ENCODE measurements around the gene UPF2. TPM values are rescaled to one million over a fixed set of nuclear protein-coding genes. Genes with fewer than 3 reads are reported as not detected.

UPF2 gene
- total and polyA plus RNA-seq, 2 of the 13 experiments (the other 11 are each of a cell fraction or from before 2014, with no cell fraction given), result 6.2 to 14.5 TPM

- TF ChIP-seq MTERF4 (CRISPR knock-in tag; IDR thresholded peaks at IDR 0.05), result no peak
- TF ChIP-seq ZNF777 (CRISPR knock-in tag; IDR thresholded peaks at IDR 0.05), result no peak
Observed at GRCh38 chr10:11887381-11888227, 155.0 kb downstream of the UPF2 start (continued).

DNA sequence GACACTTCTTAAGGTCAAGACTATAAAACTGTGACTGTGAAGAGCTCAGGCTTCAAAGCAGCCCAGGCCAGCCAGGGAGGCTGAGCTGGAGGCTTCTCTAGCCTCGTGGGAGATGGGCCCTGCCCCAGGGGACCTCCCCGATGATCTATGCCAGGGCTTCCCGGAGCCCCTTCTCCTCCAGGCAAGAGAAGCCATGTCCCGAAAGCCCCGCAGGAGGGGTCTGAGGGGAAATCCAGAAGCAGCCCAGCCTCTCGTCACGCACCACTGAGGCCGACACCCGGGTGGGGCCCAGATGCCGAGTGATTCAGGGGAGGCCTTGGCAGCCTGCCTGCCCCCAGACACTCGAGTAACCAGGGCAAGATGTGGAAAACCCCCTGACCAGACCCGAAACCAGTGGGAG lies 155.8 kb downstream of the UPF2 start:
- BruUV-seq (replicated peaks), result no TSS peak
- ATAC-seq (no peak; the same call in 2 of the 3 replicates), FAIRE-seq (no peak), DNase-seq (ENCODE audit: low spot score) (no peak)
- ChIA-PET CTCF (ENCODE audit: low intra/inter-chr PET ratio, low total read pairs) (no interaction called here), POLR2A (interaction anchor here (1.3 kb wide), 1 partner anchor 11 kb away, joined by 5 read pairs; no protein-coding TSS in a partner anchor)
- Histone ChIP-seq H3K9ac (ENCODE audit: insufficient read depth, low read depth, low read length) (no peak overlapping the region), H3K9me3 (ENCODE audit: low read length) (no peaks in the 10 kb centered on the region), H3K27ac (ENCODE audit: extremely low read length, insufficient read depth, low read length) (no peak overlapping the region), H2AFZ (ENCODE audit: low read length) (no peak overlapping the region), H3K27me3 (ENCODE audit: control insufficient read depth in 1 of 2, insufficient read depth in 2 of 2, low read length in 2 of 2) (0 out of 5 replicates have a peak, but pooled peaks cover 0 to 2% of the 10 kb centered on the region in 2 experiments), H3K4me3 (replicated peaks in 1 of 3; ENCODE audit: insufficient read depth in 1 of 3, low read depth in 2 of 3, low read length in 3 of 3) (no peak overlapping the region), H3K4me2 (ENCODE audit: low read depth, low read length) (no peak overlapping the region), H3K79me2 (ENCODE audit: insufficient read depth, low read length) (no peaks in the 10 kb centered on the region), H3K36me3 (replicated peaks in 1 of 2; ENCODE audit: control insufficient read depth in 1 of 2, insufficient read depth in 2 of 2, low read length in 2 of 2) (no peaks in the 10 kb centered on the region), H3K4me1 (ENCODE audit: insufficient read depth, low read length) (peaks cover 18% of the 10 kb centered on the region), H4K20me1 (ENCODE audit: insufficient read depth, low read length) (no peaks in the 10 kb centered on the region)
- intact Hi-C loops (cut with micrococcal nuclease; ENCODE audit: unreplicated experiment) (no loop called here), in situ Hi-C loops (cut with HindIII; ENCODE audit: extremely low pct_ligation_motif_present, low pct_unique_long_range_greater_than_20kb) (no loop called here)
- 72% methylated on average over 7 of the region's 12 CpGs for WGBS (ENCODE audit: low lambda C conversion rate)
- TF ChIP-seq, protein P1, sequence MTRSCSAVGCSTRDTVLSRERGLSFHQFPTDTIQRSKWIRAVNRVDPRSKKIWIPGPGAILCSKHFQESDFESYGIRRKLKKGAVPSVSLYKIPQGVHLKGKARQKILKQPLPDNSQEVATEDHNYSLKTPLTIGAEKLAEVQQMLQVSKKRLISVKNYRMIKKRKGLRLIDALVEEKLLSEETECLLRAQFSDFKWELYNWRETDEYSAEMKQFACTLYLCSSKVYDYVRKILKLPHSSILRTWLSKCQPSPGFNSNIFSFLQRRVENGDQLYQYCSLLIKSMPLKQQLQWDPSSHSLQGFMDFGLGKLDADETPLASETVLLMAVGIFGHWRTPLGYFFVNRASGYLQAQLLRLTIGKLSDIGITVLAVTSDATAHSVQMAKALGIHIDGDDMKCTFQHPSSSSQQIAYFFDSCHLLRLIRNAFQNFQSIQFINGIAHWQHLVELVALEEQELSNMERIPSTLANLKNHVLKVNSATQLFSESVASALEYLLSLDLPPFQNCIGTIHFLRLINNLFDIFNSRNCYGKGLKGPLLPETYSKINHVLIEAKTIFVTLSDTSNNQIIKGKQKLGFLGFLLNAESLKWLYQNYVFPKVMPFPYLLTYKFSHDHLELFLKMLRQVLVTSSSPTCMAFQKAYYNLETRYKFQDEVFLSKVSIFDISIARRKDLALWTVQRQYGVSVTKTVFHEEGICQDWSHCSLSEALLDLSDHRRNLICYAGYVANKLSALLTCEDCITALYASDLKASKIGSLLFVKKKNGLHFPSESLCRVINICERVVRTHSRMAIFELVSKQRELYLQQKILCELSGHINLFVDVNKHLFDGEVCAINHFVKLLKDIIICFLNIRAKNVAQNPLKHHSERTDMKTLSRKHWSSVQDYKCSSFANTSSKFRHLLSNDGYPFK (CRISPR knock-in tag; IDR thresholded peaks at IDR 0.05; ENCODE audit: borderline replicate concordance), result no peak
- no peak for TF ChIP-seq BRD4 (CRISPR knock-in tag; IDR thresholded peaks at IDR 0.05)
- no peak for TF ChIP-seq ZNF232 (CRISPR knock-in tag; IDR thresholded peaks at IDR 0.05; ENCODE audit: borderline replicate concordance)
- TF ChIP-seq PHF20 (CRISPR knock-in tag; IDR thresholded peaks at IDR 0.05), result no peak
- TF ChIP-seq STAT6 (CRISPR knock-in tag; IDR thresholded peaks at IDR 0.05; ENCODE audit: borderline replicate concordance), result no peak
- no peak for TF ChIP-seq HMGXB4 (CRISPR knock-in tag; IDR thresholded peaks at IDR 0.05; ENCODE audit: borderline replicate concordance in 1 of 2, low read depth in 1 of 2)
- TF ChIP-seq KAT2B (IDR thresholded peaks at IDR 0.05; ENCODE audit: borderline replicate concordance, low read depth, low read length), result no peak
- TF ChIP-seq MED13 (CRISPR knock-in tag; IDR thresholded peaks at IDR 0.05), result no peak
- no peak for TF ChIP-seq ZNF263 (CRISPR knock-in tag; IDR thresholded peaks at IDR 0.05)
- no peak for TF ChIP-seq MATR3 (CRISPR knock-in tag; IDR thresholded peaks at IDR 0.05)
- TF ChIP-seq, protein P2, sequence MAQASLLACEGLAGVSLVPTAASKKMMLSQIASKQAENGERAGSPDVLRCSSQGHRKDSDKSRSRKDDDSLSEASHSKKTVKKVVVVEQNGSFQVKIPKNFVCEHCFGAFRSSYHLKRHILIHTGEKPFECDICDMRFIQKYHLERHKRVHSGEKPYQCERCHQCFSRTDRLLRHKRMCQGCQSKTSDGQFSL (CRISPR knock-in tag; IDR thresholded peaks at IDR 0.05), result no peak
